ENCODE data around the gene MBD6. TPM values are rescaled to one million over a fixed set of nuclear protein-coding genes. Genes with fewer than 3 reads are reported as not detected.

MBD6 gene
- polyA plus RNA-seq (ENCODE audit: insufficient read length in 12 of 12) = 10 to 100 TPM in 11 of 12 donors, not detected in 1; 28.7 to 61.8 (median 39.2) TPM
- long read RNA-seq, donor 1, partial matches to known transcripts = 92 of 93 reads
- long read RNA-seq, donor 1, other reads (novel, unspliced or antisense) = 0 of 93 reads
- long read RNA-seq, donor 2, partial matches to known transcripts = 57 of 142 reads
- long read RNA-seq, donor 2, other reads (novel, unspliced or antisense) = 85 of 142 reads
- long read RNA-seq, donor 3, partial matches to known transcripts = 25 of 26 reads
- long read RNA-seq, donor 3, other reads (novel, unspliced or antisense) = 0 of 26 reads
- long read RNA-seq, donor 4, partial matches to known transcripts = 5 of 5 reads
- long read RNA-seq, donor 4, other reads (novel, unspliced or antisense) = 0 of 5 reads
- long read RNA-seq, donor 5 = 0 reads
- long read RNA-seq, donor 6, partial matches to known transcripts = 12 of 13 reads
- long read RNA-seq, donor 6, other reads (novel, unspliced or antisense) = 0 of 13 reads
- long read RNA-seq, donor 7, partial matches to known transcripts = 14 of 14 reads
- long read RNA-seq, donor 7, other reads (novel, unspliced or antisense) = 0 of 14 reads
- long read RNA-seq, donor 8, partial matches to known transcripts = 82 of 116 reads
- long read RNA-seq, donor 8, other reads (novel, unspliced or antisense) = 33 of 116 reads
- long read RNA-seq, donor 9, partial matches to known transcripts = 5 of 5 reads
- long read RNA-seq, donor 9, other reads (novel, unspliced or antisense) = 0 of 5 reads
- long read RNA-seq, donor 10, partial matches to known transcripts = 53 of 104 reads
- long read RNA-seq, donor 10, other reads (novel, unspliced or antisense) = 51 of 104 reads
- long read RNA-seq, donor 11, partial matches to known transcripts = 23 of 25 reads
- long read RNA-seq, donor 11, other reads (novel, unspliced or antisense) = 0 of 25 reads

- peak; percentile 87 for DNase-seq
Measured at GRCh38 chr12:57522011-57522886, at the start of gene MBD6. Gene MBD6, plus strand, starts transcription at chr12:57522824. Its CDS starts 1,480 bp downstream, at chr12:57524304.

- no peak for DNase-seq
Measured at GRCh38 chr12:57473392-57473791, 49.2 kb upstream of the MBD6 start.

GRCh38 chr12:57473886-57474285, 48.7 kb upstream of the MBD6 start:
- DNase-seq = no peak

GRCh38 chr12:57474430-57474829, 48.2 kb upstream of the MBD6 start:
- DNase-seq = no peak

- DNase-seq = no peak
Measured at GRCh38 chr12:57474862-57475261, 47.8 kb upstream of the MBD6 start.

GRCh38 chr12:57475271-57476161, 47.1 kb upstream of the MBD6 start:
- DNase-seq = no peak

GRCh38 chr12:57476162-57476992, 46.2 kb upstream of the MBD6 start:
- no peak for DNase-seq

- DNase-seq = no peak
Measured at GRCh38 chr12:57476993-57477709, 45.5 kb upstream of the MBD6 start.

- DNase-seq = no peak
Measured at GRCh38 chr12:57477710-57478681, 44.6 kb upstream of the MBD6 start.

GRCh38 chr12:57479043-57479375, 43.6 kb upstream of the MBD6 start:
- no peak for DNase-seq

GRCh38 chr12:57479376-57480115, 43.1 kb upstream of the MBD6 start, which contains the start of gene ARHGAP9:
Gene ARHGAP9, minus strand, starts transcription at chr12:57479866. Its CDS starts 460 bp downstream, at chr12:57479406.
- DNase-seq = no peak

GRCh38 chr12:57481671-57482070, 41.0 kb upstream of the MBD6 start:
- DNase-seq = no peak

- no peak for DNase-seq
Measured at GRCh38 chr12:57483466-57483865, 39.2 kb upstream of the MBD6 start.

GRCh38 chr12:57485695-57486094, 36.9 kb upstream of the MBD6 start:
- DNase-seq = no peak

GRCh38 chr12:57487055-57487596, 35.5 kb upstream of the MBD6 start:
- no peak for DNase-seq

GRCh38 chr12:57487597-57488401, 34.8 kb upstream of the MBD6 start, which contains the start of gene MARS1:
Gene MARS1, plus strand, starts transcription at chr12:57488068. Its CDS starts 23 bp downstream, at chr12:57488091.
- peak; percentile 98 for DNase-seq

Measured in muscle of arm (tissue), 14 donors.